GM04503 (cell line): Measurements from ENCODE around the gene CHAMP1.

Experiments used
- DNase-seq: peaks from one replicate; pipeline ENCODE4 v3.0.0-alpha.2; 2012; ENCODE audit warnings: low read depth

Gene CHAMP1

GRCh38 chr13:114314074-114314912 lies at the start of gene CHAMP1:
TSS of gene CHAMP1 (plus strand) at chr13:114314503. CDS start at chr13:114323843, 9,340 bp downstream.
- peak; percentile 78 for DNase-seq

- peak; percentile 57 for DNase-seq
These were observed 49.3 kb upstream of the CHAMP1 start for GRCh38 chr13:114264886-114265611.

- no peak for DNase-seq
These were observed 48.1 kb upstream of the CHAMP1 start for GRCh38 chr13:114266241-114266640.

GRCh38 chr13:114268344-114269280 lies 45.7 kb upstream of the CHAMP1 start:
- no peak for DNase-seq

- DNase-seq: no peak
These were observed 45.0 kb upstream of the CHAMP1 start for GRCh38 chr13:114269281-114269770.

- DNase-seq: no peak
These were observed 41.3 kb upstream of the CHAMP1 start for GRCh38 chr13:114272977-114273376.

GRCh38 chr13:114275304-114275703 lies 39.0 kb upstream of the CHAMP1 start:
- no peak for DNase-seq

- DNase-seq: no peak
These were observed 35.2 kb upstream of the CHAMP1 start for GRCh38 chr13:114279146-114279545.

GRCh38 chr13:114279758-114280355 lies 34.4 kb upstream of the CHAMP1 start:
- DNase-seq: no peak

- peak; percentile 39 for DNase-seq
These were observed 32.8 kb upstream of the CHAMP1 start, which contains the start of gene UPF3A for GRCh38 chr13:114281351-114282040. TSS of gene UPF3A (plus strand) at chr13:114281601. CDS start at chr13:114281640, 39 bp downstream.

GRCh38 chr13:114282041-114282670 lies 32.1 kb upstream of the CHAMP1 start:
- no peak for DNase-seq

- no peak for DNase-seq
These were observed 30.7 kb upstream of the CHAMP1 start for GRCh38 chr13:114283576-114283975.

- no peak for DNase-seq
These were observed 29.6 kb upstream of the CHAMP1 start for GRCh38 chr13:114284680-114285079.

GRCh38 chr13:114285166-114285808 lies 29.0 kb upstream of the CHAMP1 start:
- no peak for DNase-seq

GRCh38 chr13:114286808-114287207 lies 27.5 kb upstream of the CHAMP1 start:
- DNase-seq: no peak

- no peak for DNase-seq
These were observed 26.1 kb upstream of the CHAMP1 start for GRCh38 chr13:114288157-114288591.

GRCh38 chr13:114296448-114296847 lies 17.9 kb upstream of the CHAMP1 start:
- no peak for DNase-seq

- DNase-seq: no peak
These were observed 17.4 kb upstream of the CHAMP1 start for GRCh38 chr13:114296902-114297301.

GRCh38 chr13:114298866-114299265 lies 15.4 kb upstream of the CHAMP1 start:
- DNase-seq: no peak
